Stimulated activated CD8-positive, alpha-beta memory T cell treated with anti-CD3 and anti-CD28 coated beads, Interleukin-4, amount 100 ng/mL, for 48 hours (primary cell): ENCODE measurements around the gene ETV5.

Experiments
- DNase-seq: peaks from one replicate; pipeline ENCODE4 v3.0.0-alpha.2; 2020

The ETV5 gene

DNA sequence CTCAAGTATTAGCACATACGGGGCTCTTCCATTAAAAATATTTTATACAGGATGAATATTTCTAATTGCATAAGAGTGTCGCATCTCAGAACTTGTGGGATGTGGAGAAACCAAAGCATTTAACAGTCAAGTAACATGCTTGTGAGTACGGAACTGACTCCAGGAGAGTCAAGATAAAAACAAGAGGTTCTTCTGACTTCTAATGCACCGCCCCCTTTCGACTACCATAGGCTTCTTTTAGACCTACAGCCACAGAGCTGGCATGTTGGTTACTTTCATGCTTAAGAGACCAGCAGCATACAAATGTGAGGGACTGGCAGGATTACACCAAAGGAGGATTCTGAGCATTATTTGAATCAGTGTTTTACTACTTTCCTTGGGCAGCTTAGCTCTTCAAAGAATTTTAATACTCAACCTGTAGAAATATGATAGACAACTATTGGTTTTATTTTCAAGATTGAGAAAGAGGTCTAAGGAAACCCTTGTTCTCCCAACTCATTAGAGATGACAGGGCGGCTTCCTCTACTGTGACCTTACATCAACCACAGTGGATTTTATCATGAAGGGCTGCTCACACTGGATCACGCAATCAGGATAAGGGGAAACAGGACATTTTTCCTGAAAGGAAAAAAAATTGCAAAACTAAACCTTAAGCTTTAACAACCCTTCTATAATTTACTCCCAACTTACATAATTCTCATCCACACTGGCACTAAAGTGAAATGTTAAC lies 14.0 kb downstream of the ETV5 start:
- no peak for DNase-seq

DNA sequence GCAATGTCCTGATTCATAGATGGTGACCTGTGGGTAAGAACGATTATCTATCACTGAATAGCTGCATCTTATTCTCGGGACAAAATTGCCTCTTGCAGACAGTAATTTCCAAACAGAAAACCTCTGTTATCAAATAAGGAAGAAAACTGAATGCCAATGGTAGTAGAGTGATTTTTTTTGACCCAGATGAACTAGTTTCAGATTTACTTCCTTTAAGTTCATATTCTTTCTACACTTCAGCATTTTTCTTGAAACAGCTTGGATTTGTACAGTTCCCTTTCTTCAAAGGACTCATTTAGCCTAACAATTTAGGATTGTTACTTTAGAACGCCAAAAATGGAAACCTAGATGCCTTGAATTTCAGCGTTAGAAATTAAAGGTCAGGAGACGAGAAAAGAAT lies 14.6 kb downstream of the ETV5 start:
- no peak for DNase-seq

GRCh38 chr3:186093271-186093900 lies 15.5 kb downstream of the ETV5 start:
- no peak for DNase-seq

GRCh38 chr3:186092360-186093070 lies 16.4 kb downstream of the ETV5 start:
- DNase-seq = no peak

DNA sequence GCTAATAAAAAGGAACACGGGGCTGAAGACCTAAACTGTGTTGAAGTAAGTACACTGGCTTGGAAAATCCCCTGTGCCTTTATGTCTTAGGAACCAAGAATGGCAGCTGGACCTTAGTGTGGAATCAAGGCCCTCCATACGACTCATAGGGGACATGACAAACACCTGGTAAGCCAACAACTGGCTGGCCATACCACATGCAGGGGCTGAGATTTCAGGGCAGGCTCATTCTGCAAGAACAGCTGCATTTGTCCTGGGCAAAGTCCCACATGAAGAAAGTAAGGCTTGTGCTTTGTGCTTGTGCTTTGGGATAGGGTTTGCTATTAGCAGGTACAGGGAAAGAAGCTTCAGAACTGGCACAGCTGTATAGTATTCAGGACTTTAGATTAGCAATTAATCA lies 18.0 kb downstream of the ETV5 start:
- DNase-seq = no peak

DNA sequence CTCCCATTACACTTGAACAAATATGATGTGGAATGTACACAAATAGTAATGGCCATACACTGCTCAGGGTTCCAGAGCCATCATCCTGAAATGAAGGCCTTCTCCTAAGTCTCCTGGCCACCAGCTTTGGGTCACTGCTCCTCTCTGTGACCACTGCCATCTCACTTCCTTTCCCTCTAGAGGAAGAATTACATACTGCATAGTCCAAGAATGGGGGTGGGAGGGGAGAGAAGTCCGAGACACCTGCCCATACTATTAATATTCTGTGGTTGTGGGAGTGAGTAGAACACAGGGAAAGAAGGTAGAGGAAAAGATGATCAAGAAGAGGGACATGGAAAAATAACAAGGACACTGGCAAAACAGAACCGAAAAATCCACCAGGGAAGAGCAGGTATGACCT lies 20.6 kb downstream of the ETV5 start:
- no peak for DNase-seq

- no peak for DNase-seq
Measured at GRCh38 chr3:186084264-186084663, 24.6 kb downstream of the ETV5 start.

GRCh38 chr3:186083746-186084145 lies 25.1 kb downstream of the ETV5 start:
- no peak for DNase-seq

DNA sequence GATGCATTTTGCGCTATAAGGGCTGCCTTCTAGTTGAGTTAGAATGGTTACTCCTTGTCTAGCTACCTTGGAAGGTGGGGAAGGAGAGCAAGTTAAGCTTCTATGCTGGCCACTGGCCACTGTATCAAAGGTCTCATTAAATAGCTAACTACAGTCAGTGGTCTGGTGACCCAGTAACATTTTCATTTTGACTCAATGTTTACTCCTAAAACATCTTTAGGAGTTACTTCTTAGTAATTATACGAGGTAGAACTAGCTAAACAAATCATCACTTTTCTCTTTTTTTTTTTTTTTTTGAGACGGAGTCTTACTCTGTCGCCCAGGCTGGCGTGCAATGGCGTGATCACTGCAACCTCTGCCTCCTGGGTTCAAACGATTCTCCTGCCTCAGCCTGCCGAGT lies 26.7 kb downstream of the ETV5 start:
- DNase-seq = no peak

GRCh38 chr3:186081678-186082077 lies 27.2 kb downstream of the ETV5 start:
- no peak for DNase-seq

- DNase-seq = no peak
Measured at GRCh38 chr3:186080849-186081438, 27.9 kb downstream of the ETV5 start.

DNA sequence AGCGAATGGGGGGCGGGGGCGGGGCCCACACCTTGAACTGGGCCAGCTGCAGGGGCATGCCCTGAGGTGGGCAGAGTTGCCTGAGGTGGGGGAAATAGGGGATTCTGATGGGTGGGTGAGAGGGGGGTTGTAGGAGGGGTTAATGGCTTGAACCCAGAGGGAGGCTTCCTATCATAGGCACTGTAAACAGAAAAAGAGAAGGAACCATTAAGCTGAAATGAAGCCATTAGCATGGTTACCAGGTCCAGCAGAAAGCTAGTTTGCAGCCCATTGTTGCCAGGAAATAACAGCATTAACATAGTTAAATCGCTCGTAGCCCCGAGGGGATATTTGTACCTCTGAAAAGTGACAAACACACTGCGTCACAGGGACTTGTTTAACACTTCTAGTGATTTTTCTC lies 29.0 kb downstream of the ETV5 start:
- DNase-seq = no peak

DNA sequence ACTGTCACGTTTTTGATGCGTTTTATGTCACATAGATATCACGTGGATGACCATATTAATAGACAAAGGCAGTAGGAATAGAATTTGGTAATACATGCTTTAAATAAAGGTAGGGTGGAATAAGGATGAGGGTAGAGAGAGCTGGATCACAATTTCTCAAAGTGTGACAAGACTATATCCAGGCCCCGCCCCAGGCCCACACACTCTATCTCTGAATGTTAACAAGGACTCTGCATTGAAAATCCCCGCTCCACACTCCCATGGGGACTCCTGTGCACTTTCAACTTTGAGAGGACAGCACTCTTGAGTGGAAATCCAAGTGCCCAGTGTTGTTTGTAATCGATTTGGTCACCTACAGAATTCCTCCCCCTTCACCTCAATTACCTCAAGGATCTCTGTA lies 31.4 kb downstream of the ETV5 start:
- no peak for DNase-seq

- no peak for DNase-seq
Measured at GRCh38 chr3:186075931-186076567, 32.8 kb downstream of the ETV5 start.

GRCh38 chr3:186075489-186075888 lies 33.4 kb downstream of the ETV5 start:
- no peak for DNase-seq

- no peak for DNase-seq
Measured at GRCh38 chr3:186073641-186074040, 35.2 kb downstream of the ETV5 start.

GRCh38 chr3:186070996-186071395 lies 37.9 kb downstream of the ETV5 start:
- DNase-seq = no peak

- DNase-seq = no peak
Measured at GRCh38 chr3:186070550-186070949, 38.3 kb downstream of the ETV5 start.

GRCh38 chr3:186070133-186070532 lies 38.8 kb downstream of the ETV5 start:
- no peak for DNase-seq

- no peak for DNase-seq
Measured at GRCh38 chr3:186069199-186069598, 39.7 kb downstream of the ETV5 start.

DNA sequence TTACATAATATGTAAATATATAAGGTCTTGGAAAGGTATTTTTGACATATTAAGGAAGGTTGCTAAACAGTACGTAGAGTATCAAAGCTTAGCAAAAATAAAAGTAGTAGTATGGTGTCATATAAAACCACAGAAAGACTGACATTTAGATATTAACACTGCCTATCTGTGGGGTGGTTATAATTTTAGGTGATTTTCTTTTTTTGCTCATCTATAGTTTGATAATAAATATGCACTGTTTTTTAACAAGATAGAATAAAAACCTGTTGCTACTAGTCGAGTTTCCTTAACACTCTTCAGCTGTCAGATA lies 40.7 kb downstream of the ETV5 start:
- no peak for DNase-seq

GRCh38 chr3:186067360-186068242 lies 41.3 kb downstream of the ETV5 start:
- no peak for DNase-seq
